ENCODE data around the gene C19orf67. TPM values are rescaled to one million over a fixed set of nuclear protein-coding genes. Genes with fewer than 3 reads are reported as not detected.
A peak's percentile ranks its signal among the peaks of the same experiment; 100 is the strongest.
"Not testable (repeated sequence)": the region's sequence is repeated elsewhere in the genome, so short reads cannot be mapped to it uniquely, and the experiment has no call there.

C19orf67 gene
- polyA plus RNA-seq, 12 donors, result 0.13 TPM; not detected in 11

GRCh38 chr19:14056741-14057356 is 28.7 kb downstream of the C19orf67 start:
- no peak for DNase-seq

GRCh38 chr19:14056069-14056666 is 29.4 kb downstream of the C19orf67 start:
- no peak for DNase-seq

GRCh38 chr19:14055396-14055795 is 30.2 kb downstream of the C19orf67 start:
- no peak for DNase-seq

GRCh38 chr19:14054721-14055120 is 30.9 kb downstream of the C19orf67 start:
- no peak for DNase-seq

GRCh38 chr19:14054099-14054498 is 31.5 kb downstream of the C19orf67 start:
- DNase-seq, result no peak

- no peak for DNase-seq
Observed at GRCh38 chr19:14053500-14053899, 32.1 kb downstream of the C19orf67 start.

GRCh38 chr19:14053032-14053431 is 32.6 kb downstream of the C19orf67 start:
- no peak for DNase-seq

- DNase-seq, result no peak
Observed at GRCh38 chr19:14052470-14052869, 33.1 kb downstream of the C19orf67 start.

- DNase-seq, result no peak
Observed at GRCh38 chr19:14051980-14052379, 33.6 kb downstream of the C19orf67 start.

- DNase-seq, result not testable (repeated sequence)
Observed at GRCh38 chr19:14050961-14051360, 34.6 kb downstream of the C19orf67 start.

- no peak for DNase-seq
Observed at GRCh38 chr19:14050512-14050911, 35.1 kb downstream of the C19orf67 start.

GRCh38 chr19:14048443-14049153 is 37.0 kb downstream of the C19orf67 start:
- DNase-seq, result no peak

- not testable (repeated sequence) for DNase-seq
Observed at GRCh38 chr19:14047866-14048265, 37.7 kb downstream of the C19orf67 start.

- DNase-seq, result peak; percentile 74
Observed at GRCh38 chr19:14042659-14043608, 42.6 kb downstream of the C19orf67 start.

- no peak for DNase-seq
Observed at GRCh38 chr19:14039181-14039580, 46.4 kb downstream of the C19orf67 start.

- no peak for DNase-seq
Observed at GRCh38 chr19:14035706-14036105, 49.9 kb downstream of the C19orf67 start.

- DNase-seq, result not testable (repeated sequence)
Observed at GRCh38 chr19:14035159-14035558, 50.4 kb downstream of the C19orf67 start.

GRCh38 chr19:14033946-14034345 is 51.6 kb downstream of the C19orf67 start:
- DNase-seq, result no peak

- DNase-seq, result peak; percentile 62
Observed at GRCh38 chr19:14031719-14032480, 53.7 kb downstream of the C19orf67 start, which contains the start of gene IL27RA. IL27RA (plus strand) TSS chr19:14031762; CDS start chr19:14031873, 111 bp downstream.
